OCI-LY7 (cell line): ENCODE results near the gene PPP2R5C. TPM values are rescaled to one million over a fixed set of nuclear protein-coding genes. Genes with fewer than 3 reads are reported as not detected.

ENCODE experiments used
- BruUV-seq: library from RNA; stranded (reverse); fragments of 400-500 nt; replicated peaks from 2 replicates; lab custom pipeline; 2021; lab: Mats Ljungman, UMichigan
- CTCF ChIA-PET: fragments of 300-600 bp; sonication (Branson Sonifier 250); formaldehyde crosslinking; loops from one replicate; lab custom pipeline; 2022; ENCODE audit warnings: antibody characterized with exemption; ENCODE audit not compliant: unreplicated experiment; lab: Charles Lee
- POLR2A ChIA-PET: fragments of 300-600 bp; sonication (Branson Sonifier 250); formaldehyde crosslinking; loops from one replicate; lab custom pipeline; 2022; ENCODE audit warnings: antibody characterized with exemption; lab: Charles Lee
- DNase-seq: peaks from one replicate; pipeline ENCODE4 v3.0.0-alpha.2; 2015; ENCODE audit warnings: low spot score
- H2AFZ ChIP-seq: fragments of 200-600 bp; sonication (generic), shearing (Covaris generic); 2 replicates; pipeline ENCODE4 v1.6.1; 2014; ENCODE audit warnings: mild to moderate bottlenecking, antibody characterized with exemption, low read length, moderate library complexity
- H3K27ac ChIP-seq: fragments of 200-600 bp; sonication (generic); 2 replicates; pipeline ENCODE4 v1.5.1; 2014; ENCODE audit warnings: mixed run types, low read depth, mild to moderate bottlenecking, moderate library complexity, low read length, inconsistent platforms; ENCODE audit not compliant: poor library complexity, severe bottlenecking
- H3K36me3 ChIP-seq: fragments of 200-600 bp; sonication (generic); 2 replicates; pipeline ENCODE4 v1.6.1; 2014; ENCODE audit warnings: mild to moderate bottlenecking, antibody characterized with exemption, low read length, moderate library complexity, mixed read lengths; ENCODE audit not compliant: insufficient read depth
- H3K4me1 ChIP-seq: fragments of 200-600 bp; sonication (generic); 2 replicates; pipeline ENCODE4 v1.5.1; 2014; ENCODE audit warnings: mild to moderate bottlenecking, low read length; ENCODE audit not compliant: insufficient read depth, poor library complexity, severe bottlenecking
- H3K4me2 ChIP-seq: fragments of 200-600 bp; sonication (generic); 2 replicates; pipeline ENCODE4 v1.6.1; 2014; ENCODE audit warnings: mild to moderate bottlenecking, low read length
- H3K4me3 ChIP-seq: fragments of 200-600 bp; sonication (generic); 2 replicates; pipeline ENCODE4 v1.5.1; 2014; ENCODE audit warnings: mild to moderate bottlenecking, low read depth, low read length; ENCODE audit not compliant: poor library complexity, severe bottlenecking
- H3K79me2 ChIP-seq: fragments of 200-600 bp; sonication (generic); 2 replicates; pipeline ENCODE4 v1.6.1; 2016; ENCODE audit warnings: low read depth, mild to moderate bottlenecking, low read length, moderate library complexity, mixed read lengths; ENCODE audit not compliant: insufficient read depth
- H3K9me2 ChIP-seq: fragments of 200-600 bp; sonication (generic); 2 replicates; pipeline ENCODE4 v1.6.1; 2016; ENCODE audit warnings: mild to moderate bottlenecking, low read length, mixed read lengths; ENCODE audit not compliant: insufficient read depth
- H3K9me3 ChIP-seq: fragments of 200-600 bp; sonication (generic); 2 replicates; pipeline ENCODE4 v1.6.1; 2014; ENCODE audit warnings: mild to moderate bottlenecking, mixed run types, low read length, mixed read lengths
- H4K20me1 ChIP-seq: fragments of 200-600 bp; sonication (generic); 2 replicates; pipeline ENCODE4 v1.6.1; 2014; ENCODE audit warnings: mild to moderate bottlenecking, antibody characterized with exemption, low read length, moderate library complexity, mixed read lengths; ENCODE audit not compliant: insufficient read depth
- EZH2phosphoT487 ChIP-seq: fragments of 200-600 bp; sonication (generic); IDR thresholded peaks from 2 replicates; pipeline ENCODE4 v1.6.1; 2018; ENCODE audit warnings: low read depth, borderline replicate concordance, mild to moderate bottlenecking, mixed run types, antibody characterized with exemption, low read length, moderate library complexity, mixed read lengths
- intact Hi-C: fragments of 100-400 bp; cut with micrococcal nuclease; formaldehyde crosslinking; loops from one replicate; pipeline ENCODE4 v1.10.0; 2022; ENCODE audit not compliant: unreplicated experiment
- total RNA-seq, 2 experiments: library from RNA; depleted of rRNA in 1 of 2; stranded (reverse); fragments of >200 nt in 1 of 2; shearing (Covaris generic) in 1 of 2; gene quantifications; 2 replicates each; pipeline ENCODE4 v1.2.3, GENCODE V29; 2014 to 2022
- TF ChIP-seq, protein P1 (sequence below): fragments of 200-600 bp; sonication (generic); conservative IDR thresholded peaks from 2 replicates; pipeline ENCODE4 v1.5.1; 2014; ENCODE audit warnings: mild to moderate bottlenecking, antibody characterized with exemption, low read length, moderate library complexity, mixed read lengths

Gene PPP2R5C
- total RNA-seq, 2 experiments from 2014 or later, result 161 to 236 TPM

DNA sequence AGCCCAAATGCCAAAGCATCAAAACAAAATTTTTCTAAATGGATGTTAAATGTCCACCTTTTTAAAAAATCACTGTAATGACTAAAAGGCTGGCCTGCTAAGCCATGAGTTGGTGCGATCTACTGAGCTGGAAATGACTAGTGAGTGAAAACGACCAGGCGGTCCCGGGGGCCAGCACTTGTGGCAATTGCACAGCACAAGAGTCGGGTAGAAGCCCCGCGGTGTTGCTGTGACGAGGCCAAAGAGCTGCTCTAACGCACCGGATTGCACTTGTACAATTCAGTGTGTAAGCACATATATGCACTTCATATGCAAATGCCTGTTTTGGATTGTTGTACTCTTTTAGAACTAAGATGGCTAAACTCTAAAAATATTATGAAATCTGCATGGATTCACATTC, 138.7 kb downstream of the PPP2R5C start:
- TF ChIP-seq, protein P1, sequence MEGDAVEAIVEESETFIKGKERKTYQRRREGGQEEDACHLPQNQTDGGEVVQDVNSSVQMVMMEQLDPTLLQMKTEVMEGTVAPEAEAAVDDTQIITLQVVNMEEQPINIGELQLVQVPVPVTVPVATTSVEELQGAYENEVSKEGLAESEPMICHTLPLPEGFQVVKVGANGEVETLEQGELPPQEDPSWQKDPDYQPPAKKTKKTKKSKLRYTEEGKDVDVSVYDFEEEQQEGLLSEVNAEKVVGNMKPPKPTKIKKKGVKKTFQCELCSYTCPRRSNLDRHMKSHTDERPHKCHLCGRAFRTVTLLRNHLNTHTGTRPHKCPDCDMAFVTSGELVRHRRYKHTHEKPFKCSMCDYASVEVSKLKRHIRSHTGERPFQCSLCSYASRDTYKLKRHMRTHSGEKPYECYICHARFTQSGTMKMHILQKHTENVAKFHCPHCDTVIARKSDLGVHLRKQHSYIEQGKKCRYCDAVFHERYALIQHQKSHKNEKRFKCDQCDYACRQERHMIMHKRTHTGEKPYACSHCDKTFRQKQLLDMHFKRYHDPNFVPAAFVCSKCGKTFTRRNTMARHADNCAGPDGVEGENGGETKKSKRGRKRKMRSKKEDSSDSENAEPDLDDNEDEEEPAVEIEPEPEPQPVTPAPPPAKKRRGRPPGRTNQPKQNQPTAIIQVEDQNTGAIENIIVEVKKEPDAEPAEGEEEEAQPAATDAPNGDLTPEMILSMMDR, result no peak
- TF ChIP-seq EZH2phosphoT487, result no peak
- no peaks in the 10 kb centered on the region for H3K4me1 ChIP-seq

DNA sequence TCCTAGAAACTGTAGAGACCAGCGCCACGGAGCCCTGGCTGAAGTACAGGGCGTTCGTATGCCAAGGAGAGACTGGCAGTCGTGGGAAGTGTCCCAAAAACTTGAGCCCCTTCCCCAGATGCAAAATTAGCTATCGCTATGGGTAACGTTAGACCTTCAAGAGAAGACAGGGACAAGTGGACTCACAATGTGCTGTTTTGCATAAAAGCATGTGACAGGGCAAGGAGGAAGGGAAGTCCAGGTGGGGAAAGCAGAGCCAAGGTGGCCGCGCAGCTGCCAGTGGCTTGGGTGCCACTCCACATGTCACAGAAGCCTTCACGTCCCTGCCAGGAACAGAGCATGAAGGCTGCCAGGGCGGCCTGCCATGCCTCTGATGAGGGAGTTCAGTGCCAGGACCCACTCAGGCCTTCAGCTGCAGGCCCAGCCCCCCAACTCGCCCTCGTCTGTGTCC, 141.6 kb downstream of the PPP2R5C start:
- DNase-seq, result no peak
- no peaks in the 10 kb centered on the region for H3K9me3 ChIP-seq
- TF ChIP-seq, protein P1, result no peak
- no peak for TF ChIP-seq EZH2phosphoT487
- H2AFZ ChIP-seq, result no peak overlapping the region
- H3K27ac ChIP-seq, result no peak overlapping the region
- CTCF ChIA-PET, result no interaction called here
- intact Hi-C loops, result no loop called here
- H3K4me3 ChIP-seq, result no peak overlapping the region
- H4K20me1 ChIP-seq, result no peaks in the 10 kb centered on the region
- H3K9me2 ChIP-seq, result no peaks in the 10 kb centered on the region
- peaks cover 93% of the 10 kb centered on the region for H3K36me3 ChIP-seq
- H3K4me2 ChIP-seq, result no peak overlapping the region
- POLR2A ChIA-PET, result no interaction called here
- H3K4me1 ChIP-seq, result no peaks in the 10 kb centered on the region
- H3K79me2 ChIP-seq, result no peaks in the 10 kb centered on the region
- BruUV-seq, result no TSS peak

More for the DNA sequence above, 138.7 kb downstream of the PPP2R5C start:
- DNase-seq, result no peak
- no peak overlapping the region for H3K27ac ChIP-seq
- H3K4me3 ChIP-seq, result no peak overlapping the region
- peaks cover 94% of the 10 kb centered on the region for H3K36me3 ChIP-seq
- intact Hi-C loops, result no loop called here
- H3K9me3 ChIP-seq, result no peaks in the 10 kb centered on the region
- CTCF ChIA-PET, result interaction anchor here (0.6 kb wide), 1 partner anchor 65 kb away, joined by 3 read pairs; no protein-coding TSS in a partner anchor
- POLR2A ChIA-PET, result no interaction called here
- H4K20me1 ChIP-seq, result no peaks in the 10 kb centered on the region
- no peaks in the 10 kb centered on the region for H3K79me2 ChIP-seq
- no peak overlapping the region for H2AFZ ChIP-seq
- H3K4me2 ChIP-seq, result no peak overlapping the region
- H3K9me2 ChIP-seq, result no peaks in the 10 kb centered on the region
- BruUV-seq, result no TSS peak

DNA sequence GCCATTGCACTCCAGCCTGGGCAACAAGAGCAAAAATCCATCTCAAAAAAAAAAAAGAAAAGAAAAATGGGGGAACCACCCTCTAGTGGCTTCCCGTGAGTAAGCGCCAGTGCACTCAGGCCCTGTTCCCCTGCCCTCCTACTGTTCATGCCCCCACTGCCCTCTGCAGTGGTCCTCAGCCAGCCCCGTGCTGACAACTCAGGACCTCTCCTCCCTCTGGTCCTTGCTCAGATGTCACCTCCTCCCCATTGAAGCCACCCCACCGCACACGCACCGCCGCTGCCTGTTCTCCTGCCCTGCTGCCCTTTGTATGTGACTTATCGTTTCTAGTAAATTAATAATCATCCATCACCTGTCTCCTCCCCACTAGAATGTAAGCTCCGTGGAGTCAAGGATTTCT, 144.1 kb downstream of the PPP2R5C start:
- no peak for DNase-seq
- H3K9me2 ChIP-seq, result no peaks in the 10 kb centered on the region

More for the DNA sequence above, 144.1 kb downstream of the PPP2R5C start:
- TF ChIP-seq, protein P1, result no peak
- no peak for TF ChIP-seq EZH2phosphoT487
- Histone ChIP-seq H3K27ac (no peak overlapping the region), H4K20me1 (no peaks in the 10 kb centered on the region), H3K4me3 (no peak overlapping the region), H3K4me1 (no peaks in the 10 kb centered on the region), H3K4me2 (no peak overlapping the region), H2AFZ (no peak overlapping the region), H3K79me2 (no peaks in the 10 kb centered on the region), H3K36me3 (peaks cover 89% of the 10 kb centered on the region), H3K9me3 (no peaks in the 10 kb centered on the region)
- CTCF ChIA-PET, result no interaction called here
- POLR2A ChIA-PET, result no interaction called here
- no TSS peak for BruUV-seq
- intact Hi-C loops, result no loop called here
